ENCODE measurements around the gene DLG1. TPM values are rescaled to one million over a fixed set of nuclear protein-coding genes. Genes with fewer than 3 reads are reported as not detected.

DLG1 gene
- total and polyA plus RNA-seq, 12 donors = 20.7 to 97.4 (median 54.0) TPM

- DNase-seq (no peak), ATAC-seq (peak in 2 of 8 donors; percentile 45 to 51)
- Histone ChIP-seq H3K27ac (peak overlapping the region in 1 of 10 donors; percentile 5), H3K27me3 (no peaks in the 10 kb centered on the region), H3K4me3 (no peak overlapping the region), H3K4me1 (peaks cover 0 to 59% (median 21%) of the 10 kb centered on the region in 9 donors), H3K36me3 (peaks cover 0 to 2% (median 0%) of the 10 kb centered on the region in 9 donors), H3K9me3 (no peaks in the 10 kb centered on the region)
- 53 to 70% methylated on average over 5 of the region's 5 CpGs for WGBS, 2 donors
- no peak for TF ChIP-seq CTCF (IDR thresholded peaks at IDR 0.05)
- intact Hi-C loops (cut with DNase I) = no loop called here
These were observed 119.4 kb downstream of the DLG1 start for GRCh38 chr3:197178998-197179397.

- TF ChIP-seq CTCF (IDR thresholded peaks at IDR 0.05) = no peak
- WGBS, 2 donors = 54 to 56% methylated on average over 3 of the region's 3 CpGs
- H3K36me3 ChIP-seq = no peaks in the 10 kb centered on the region
- H3K27ac ChIP-seq = no peak overlapping the region
- intact Hi-C loops (cut with DNase I) = no loop called here
- ATAC-seq (no peak), DNase-seq (no peak)
- H3K9me3 ChIP-seq = no peaks in the 10 kb centered on the region
- H3K4me1 ChIP-seq = peaks cover 0 to 31% (median 4%) of the 10 kb centered on the region in 9 donors
- no peaks in the 10 kb centered on the region for H3K27me3 ChIP-seq
- H3K4me3 ChIP-seq = no peak overlapping the region
These were observed 122.9 kb downstream of the DLG1 start for GRCh38 chr3:197175503-197175902.

GRCh38 chr3:197174927-197175326, 123.5 kb downstream of the DLG1 start:
- Histone ChIP-seq H3K27ac (no peak overlapping the region), H3K4me1 (peaks cover 0 to 28% (median 4%) of the 10 kb centered on the region in 9 donors), H3K4me3 (no peak overlapping the region), H3K36me3 (no peaks in the 10 kb centered on the region), H3K9me3 (no peaks in the 10 kb centered on the region), H3K27me3 (no peaks in the 10 kb centered on the region)
- 77 to 88% methylated on average over 3 of the region's 3 CpGs for WGBS, 2 donors
- ATAC-seq (no peak), DNase-seq (no peak)
- no peak for TF ChIP-seq CTCF (IDR thresholded peaks at IDR 0.05)
- intact Hi-C loops (cut with DNase I) = no loop called here

- Histone ChIP-seq H3K4me1 (peaks cover 0 to 21% (median 3%) of the 10 kb centered on the region in 9 donors), H3K36me3 (no peaks in the 10 kb centered on the region), H3K9me3 (no peaks in the 10 kb centered on the region), H3K27me3 (no peaks in the 10 kb centered on the region), H3K27ac (no peak overlapping the region), H3K4me3 (no peak overlapping the region)
- WGBS, 2 donors = 96 to 99% methylated on average over 4 of the region's 4 CpGs
- ATAC-seq (no peak), DNase-seq (no peak)
- intact Hi-C loops (cut with DNase I) = no loop called here
- TF ChIP-seq CTCF (IDR thresholded peaks at IDR 0.05) = no peak
These were observed 124.8 kb downstream of the DLG1 start for GRCh38 chr3:197173620-197174019.

Data from heart right ventricle (tissue), 16 donors.